ENCODE results near the gene RGL2. TPM values are rescaled to one million over a fixed set of nuclear protein-coding genes. Genes with fewer than 3 reads are reported as not detected.

RGL2 gene
- total RNA-seq, 2 donors from 2014 or later, result 98.7 to 107 TPM

DNA sequence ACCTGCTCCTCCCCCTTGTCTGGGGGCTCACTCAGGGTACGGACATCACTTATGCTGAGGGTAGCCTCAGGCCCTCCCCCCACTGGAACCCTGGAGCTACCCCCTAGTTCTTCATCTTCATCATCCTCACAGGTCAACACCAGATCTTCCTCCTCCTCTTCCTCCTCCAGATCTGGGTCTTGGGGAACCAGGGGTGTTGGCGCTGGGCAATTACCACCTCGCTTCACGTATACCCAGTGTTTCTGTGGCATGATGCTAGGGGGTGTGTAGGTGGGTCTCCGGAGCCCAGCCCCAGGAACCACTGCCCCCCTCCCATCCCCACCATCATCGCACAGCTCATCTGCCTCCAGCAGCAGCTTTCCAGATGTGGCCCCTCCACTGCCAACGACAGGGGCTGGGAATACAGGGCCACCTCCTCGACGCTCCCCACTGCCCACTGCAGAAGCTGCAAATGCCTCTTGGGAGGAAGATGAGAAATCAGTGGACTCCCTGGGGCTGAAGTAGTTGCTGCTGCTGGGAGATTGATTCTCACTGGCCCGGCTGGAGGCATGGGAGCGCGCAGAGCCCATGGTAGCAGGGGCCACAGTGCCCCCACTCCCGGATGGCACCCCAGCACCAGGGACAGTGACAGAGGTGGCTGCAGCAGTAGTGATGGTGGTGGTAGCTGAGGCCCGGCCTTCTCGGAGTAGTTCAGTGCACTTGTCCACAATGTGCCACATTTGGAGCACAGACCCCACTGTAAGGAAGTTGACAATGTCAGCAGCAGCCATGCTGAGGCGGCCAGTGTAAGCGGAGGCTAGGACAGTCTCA is 17.3 kb upstream of the RGL2 start:
- peaks cover 3 to 5% of the 10 kb centered on the region in 2 donors for H3K36me3 ChIP-seq
- no peaks in the 10 kb centered on the region for H3K27me3 ChIP-seq (replicated peaks; ENCODE audit: insufficient read depth)
- H3K9me3 ChIP-seq, result no peaks in the 10 kb centered on the region
- intact Hi-C loops (cut with DNase I), result loop anchor here (5.0 kb wide), 1 partner anchor 96 kb away; the partner anchor contains the start of gene PHF1
- H3K4me3 ChIP-seq, result no peak overlapping the region
- WGBS, result 83% methylated on average over 17 of the region's 17 CpGs
- TF ChIP-seq POLR2AphosphoS5 (IDR thresholded peaks at IDR 0.05) (no peak), POLR2A (IDR thresholded peaks at IDR 0.05) (no peak)
- TF ChIP-seq, protein P1, sequence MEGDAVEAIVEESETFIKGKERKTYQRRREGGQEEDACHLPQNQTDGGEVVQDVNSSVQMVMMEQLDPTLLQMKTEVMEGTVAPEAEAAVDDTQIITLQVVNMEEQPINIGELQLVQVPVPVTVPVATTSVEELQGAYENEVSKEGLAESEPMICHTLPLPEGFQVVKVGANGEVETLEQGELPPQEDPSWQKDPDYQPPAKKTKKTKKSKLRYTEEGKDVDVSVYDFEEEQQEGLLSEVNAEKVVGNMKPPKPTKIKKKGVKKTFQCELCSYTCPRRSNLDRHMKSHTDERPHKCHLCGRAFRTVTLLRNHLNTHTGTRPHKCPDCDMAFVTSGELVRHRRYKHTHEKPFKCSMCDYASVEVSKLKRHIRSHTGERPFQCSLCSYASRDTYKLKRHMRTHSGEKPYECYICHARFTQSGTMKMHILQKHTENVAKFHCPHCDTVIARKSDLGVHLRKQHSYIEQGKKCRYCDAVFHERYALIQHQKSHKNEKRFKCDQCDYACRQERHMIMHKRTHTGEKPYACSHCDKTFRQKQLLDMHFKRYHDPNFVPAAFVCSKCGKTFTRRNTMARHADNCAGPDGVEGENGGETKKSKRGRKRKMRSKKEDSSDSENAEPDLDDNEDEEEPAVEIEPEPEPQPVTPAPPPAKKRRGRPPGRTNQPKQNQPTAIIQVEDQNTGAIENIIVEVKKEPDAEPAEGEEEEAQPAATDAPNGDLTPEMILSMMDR (IDR thresholded peaks at IDR 0.05), result no peak
- DNase-seq (ENCODE audit: low spot score), result no peak
- H3K4me1 ChIP-seq (replicated peaks), result peaks cover 8% of the 10 kb centered on the region
- H3K27ac ChIP-seq, result peak overlapping the region in 1 of 2 donors; percentile 99

DNA sequence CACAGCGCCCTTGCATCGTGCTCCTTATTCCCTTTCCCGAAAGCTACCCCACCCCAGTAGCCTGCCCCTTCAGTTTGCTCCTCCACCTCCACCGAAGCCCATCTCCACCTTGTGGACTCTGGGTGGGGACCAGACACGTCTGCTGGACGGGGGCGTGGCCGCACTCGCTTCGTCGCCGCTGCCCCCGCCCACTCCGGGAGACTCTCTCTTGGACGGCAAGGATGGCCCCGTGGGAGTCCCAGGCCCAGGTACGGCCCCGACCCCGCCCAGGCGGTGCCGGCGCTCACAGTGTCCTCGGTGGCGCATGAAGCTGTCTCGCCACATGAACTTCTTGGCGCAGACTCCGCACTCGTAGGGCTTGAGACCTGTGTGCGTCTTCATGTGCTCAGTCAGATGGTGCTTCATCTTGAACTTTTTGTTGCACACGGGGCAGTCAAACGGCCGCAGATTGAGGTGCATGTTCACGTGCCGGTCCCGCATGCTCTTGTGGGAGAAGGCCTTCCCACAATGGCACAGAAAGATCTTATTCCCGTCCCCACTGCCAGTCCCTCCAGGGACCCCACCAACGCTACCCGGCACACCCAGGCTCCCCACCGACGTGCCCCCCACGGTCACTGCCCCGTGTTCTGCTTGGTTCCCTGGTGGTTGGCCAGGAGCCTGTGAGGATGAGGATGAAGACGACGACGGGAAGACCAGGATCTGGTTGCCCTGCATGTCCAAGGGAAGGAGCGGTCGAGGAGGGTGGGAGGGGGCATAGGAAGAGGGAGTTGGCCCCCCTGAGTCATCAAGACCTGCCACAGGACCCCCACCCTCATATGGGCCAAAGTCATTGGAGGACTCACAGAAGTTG is 16.4 kb upstream of the RGL2 start:
- no peaks in the 10 kb centered on the region for H3K27me3 ChIP-seq (replicated peaks; ENCODE audit: insufficient read depth)
- H3K4me3 ChIP-seq, result peak overlapping the region; percentile 72 to 87
- H3K27ac ChIP-seq, result peak overlapping the region; percentile 96 to 99
- intact Hi-C loops (cut with DNase I), result loop anchor here (5.0 kb wide), 1 partner anchor 97 kb away; the partner anchor contains the start of gene PHF1
- H3K36me3 ChIP-seq, result peaks cover 3 to 5% of the 10 kb centered on the region in 2 donors
- 35% methylated on average over 31 of the region's 47 CpGs for WGBS
- no peaks in the 10 kb centered on the region for H3K9me3 ChIP-seq
- TF ChIP-seq, protein P1 (IDR thresholded peaks at IDR 0.05), result peak in 2 of 4 experiments; percentile 8
- peak; percentile 64 for TF ChIP-seq POLR2A (IDR thresholded peaks at IDR 0.05)
- peak; percentile 70 for TF ChIP-seq POLR2AphosphoS5 (IDR thresholded peaks at IDR 0.05)
- DNase-seq (ENCODE audit: low spot score), result peak; percentile 78
- H3K4me1 ChIP-seq (replicated peaks), result peaks cover 8% of the 10 kb centered on the region

- 2% methylated on average over 10 of the region's 10 CpGs for WGBS
- peak overlapping the region; percentile 72 to 87 for H3K4me3 ChIP-seq
- intact Hi-C loops (cut with DNase I), result no loop called here
Observed at GRCh38 chr6:33314515-33314942, 15.8 kb upstream of the RGL2 start.

DNA sequence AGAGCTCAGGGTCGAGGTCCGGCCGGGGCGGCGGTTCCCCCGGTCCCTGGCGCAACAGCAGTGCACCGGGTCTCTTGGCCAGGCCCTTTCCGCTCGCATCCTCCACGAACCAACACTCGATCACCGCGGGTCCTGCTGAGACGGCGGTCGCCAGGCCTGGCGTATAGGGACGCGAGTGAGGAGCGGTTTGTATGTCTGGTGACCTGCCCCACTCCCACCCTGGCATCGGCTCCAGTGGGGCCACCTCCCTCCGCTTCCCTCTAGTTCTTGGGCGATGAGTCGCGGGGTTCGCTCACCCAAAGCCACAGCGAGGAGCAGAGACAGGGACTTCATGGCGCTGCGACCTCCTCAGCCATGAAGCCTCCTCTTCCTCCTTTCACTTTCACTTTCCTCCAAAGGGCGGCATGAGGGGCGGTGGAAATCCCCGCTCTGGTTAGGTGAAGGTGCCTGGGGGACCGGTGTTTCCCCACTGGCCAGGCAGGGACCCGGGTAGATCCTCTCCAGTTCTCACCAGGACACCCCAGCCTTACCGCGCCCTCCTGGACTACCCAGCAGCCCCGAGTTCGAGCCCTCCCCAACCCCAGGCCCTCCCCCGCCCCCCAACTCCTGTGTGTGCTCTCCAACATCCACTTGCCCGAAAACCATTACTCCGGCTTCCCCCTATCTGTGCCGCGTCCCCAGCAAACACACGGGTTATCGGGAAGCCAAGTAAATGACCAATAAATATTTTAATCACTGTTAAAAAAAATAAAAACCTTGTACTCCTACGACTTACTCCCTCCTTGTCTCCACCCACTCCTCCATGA is 15.2 kb upstream of the RGL2 start, which contains the start of gene TAPBP:
TAPBP (minus strand) TSS at position 370 of the 806 bp plus-strand sequence; CDS start at position 333, 37 bp downstream.
- H3K9me3 ChIP-seq, result no peaks in the 10 kb centered on the region
- intact Hi-C loops (cut with DNase I), result no loop called here
- DNase-seq (ENCODE audit: low spot score), result peak; percentile 61
- peak within 1 kb of the TSS; percentile 96 to 99 for H3K27ac ChIP-seq
- no peaks in the 10 kb centered on the region for H3K36me3 ChIP-seq
- peak; percentile 70 for TF ChIP-seq POLR2AphosphoS5 (IDR thresholded peaks at IDR 0.05)
- TF ChIP-seq POLR2A (IDR thresholded peaks at IDR 0.05), result peak; percentile 68
- TF ChIP-seq, protein P1 (IDR thresholded peaks at IDR 0.05), result no peak
- H3K4me3 ChIP-seq, result peak within 1 kb of the TSS; percentile 72 to 87
- peaks cover 7% of the 10 kb centered on the region for H3K4me1 ChIP-seq (replicated peaks)
- no peaks in the 10 kb centered on the region for H3K27me3 ChIP-seq (replicated peaks; ENCODE audit: insufficient read depth)
- 1% methylated on average over 47 of the region's 47 CpGs for WGBS

More at GRCh38 chr6:33314515-33314942, 15.8 kb upstream of the RGL2 start:
- DNase-seq (ENCODE audit: low spot score), result peak; percentile 57
- TF ChIP-seq POLR2AphosphoS5 (IDR thresholded peaks at IDR 0.05), result peak; percentile 6
- TF ChIP-seq, protein P1 (IDR thresholded peaks at IDR 0.05), result no peak
- no peaks in the 10 kb centered on the region for H3K27me3 ChIP-seq (replicated peaks; ENCODE audit: insufficient read depth)
- H3K4me1 ChIP-seq (replicated peaks), result peaks cover 8% of the 10 kb centered on the region
- H3K36me3 ChIP-seq, result peaks cover 1 to 4% of the 10 kb centered on the region in 2 donors
- H3K9me3 ChIP-seq, result no peaks in the 10 kb centered on the region
- H3K27ac ChIP-seq, result peak overlapping the region; percentile 96 to 99
